Measurements from ENCODE around the gene GPS1. TPM values are rescaled to one million over a fixed set of nuclear protein-coding genes. Genes with fewer than 3 reads are reported as not detected.

Gene GPS1
- total RNA-seq, 1 experiment from 2014 or later, result 272 TPM

DNA sequence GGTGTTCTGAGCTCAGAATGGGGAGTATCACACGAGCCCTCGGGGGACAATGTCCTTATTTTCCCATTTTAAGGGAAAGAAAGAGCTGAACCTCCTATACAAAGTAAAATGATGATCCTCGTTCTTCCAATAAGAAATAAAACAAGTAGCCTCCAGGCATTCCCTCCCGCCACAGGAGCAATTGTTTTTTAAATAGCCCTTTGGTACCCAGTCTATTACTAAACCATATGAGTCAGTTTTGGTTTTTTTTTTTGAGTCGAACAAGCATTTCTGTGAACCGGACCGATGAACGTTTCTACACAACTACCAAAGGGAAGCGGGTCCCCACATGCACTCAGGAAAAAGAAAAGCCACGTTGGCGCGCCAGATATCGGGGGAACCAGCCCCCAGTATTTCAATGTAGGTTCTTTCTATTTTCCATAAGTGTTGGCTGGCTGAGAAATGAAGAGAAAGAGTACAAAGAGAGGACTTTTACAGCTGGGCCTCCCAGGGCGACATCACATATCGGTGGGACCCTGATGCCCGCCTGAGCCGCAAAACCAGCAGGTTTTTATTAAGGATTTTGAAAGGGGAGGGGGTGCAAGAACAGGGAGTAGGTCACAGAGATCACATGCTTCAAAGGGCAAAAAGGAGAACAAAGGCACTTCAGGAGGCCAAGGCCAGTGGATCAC is 10.4 kb upstream of the GPS1 start:
- no peak for DNase-seq (ENCODE audit: low read depth)

DNA sequence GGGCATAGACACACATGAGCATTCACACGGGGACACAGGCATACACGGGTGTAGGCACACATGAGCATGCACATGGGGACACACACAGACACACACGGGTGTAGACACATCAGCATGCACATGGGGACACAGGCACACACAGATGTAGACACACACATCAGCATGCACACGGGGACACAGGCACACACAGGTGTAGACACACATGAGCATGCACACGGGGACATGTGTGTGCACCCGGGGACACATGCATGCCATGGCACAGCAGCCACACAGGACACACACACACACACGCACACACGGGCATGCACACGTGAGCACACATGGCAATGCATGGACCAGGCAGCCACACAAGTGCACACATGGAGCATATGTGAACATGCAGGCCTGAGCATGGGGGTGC is 9.0 kb upstream of the GPS1 start:
- no peak for DNase-seq (ENCODE audit: low read depth)

- DNase-seq (ENCODE audit: low read depth), result no peak
Observed at GRCh38 chr17:82043507-82043906, 8.2 kb upstream of the GPS1 start.

- DNase-seq (ENCODE audit: low read depth), result no peak
Observed at GRCh38 chr17:82045936-82046484, 5.7 kb upstream of the GPS1 start.

GRCh38 chr17:82046903-82047302 is 4.8 kb upstream of the GPS1 start:
- DNase-seq (ENCODE audit: low read depth), result no peak

- DNase-seq (ENCODE audit: low read depth), result no peak
Observed at GRCh38 chr17:82047379-82047778, 4.3 kb upstream of the GPS1 start.

GRCh38 chr17:82047914-82048570 is 3.7 kb upstream of the GPS1 start:
- DNase-seq (ENCODE audit: low read depth), result no peak

DNA sequence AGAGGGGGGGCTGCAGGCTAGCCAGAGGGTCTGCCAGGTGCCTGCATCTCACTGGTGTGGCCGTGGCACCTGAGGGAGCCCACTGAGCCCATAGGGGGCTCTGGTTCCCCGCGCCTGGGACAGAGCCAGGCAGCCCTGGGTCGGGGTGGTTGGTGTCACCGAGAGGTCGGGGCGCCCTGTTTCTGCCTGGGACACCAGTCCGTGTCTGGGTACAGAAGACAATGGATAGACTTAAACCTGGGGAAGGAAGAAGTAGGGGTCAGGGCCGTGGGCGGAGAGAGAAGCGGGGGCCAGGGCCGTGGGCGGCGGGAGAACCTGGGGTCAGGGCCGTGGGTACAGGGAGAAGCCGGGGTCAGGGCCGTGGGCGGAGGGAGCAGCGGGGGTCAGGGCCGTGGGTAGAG is 3.1 kb upstream of the GPS1 start:
- no peak for DNase-seq (ENCODE audit: low read depth)

GRCh38 chr17:82049106-82049505 is 2.6 kb upstream of the GPS1 start:
- no peak for DNase-seq (ENCODE audit: low read depth)

DNA sequence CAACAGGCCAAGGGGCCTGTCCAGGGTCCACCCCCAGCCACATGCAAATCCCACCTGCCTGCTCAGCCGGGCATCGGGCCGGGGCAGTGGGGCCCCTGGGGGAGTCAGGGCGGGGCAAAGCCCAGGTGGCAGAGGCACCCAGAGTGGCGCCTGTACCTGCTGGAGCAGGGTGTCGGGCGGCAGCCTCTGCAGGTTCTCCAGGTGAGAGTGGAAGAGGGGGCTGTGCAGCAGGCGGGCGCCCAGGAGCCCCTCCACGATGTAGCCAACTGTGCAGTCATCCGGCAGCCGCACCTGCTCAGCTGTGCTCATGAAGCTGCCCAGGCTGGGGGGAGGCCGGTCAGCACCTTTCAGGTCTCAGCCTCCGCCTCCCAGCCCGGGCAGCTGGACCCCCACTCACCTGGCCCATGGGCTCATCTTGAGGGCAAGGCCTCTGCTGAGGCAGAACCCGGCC is 2.2 kb upstream of the GPS1 start:
- no peak for DNase-seq (ENCODE audit: low read depth)

- DNase-seq (ENCODE audit: low read depth), result no peak
Observed at GRCh38 chr17:82050152-82050760, 1.4 kb upstream of the GPS1 start.

GRCh38 chr17:82050761-82051641 is 697 bp upstream of the GPS1 start:
- DNase-seq (ENCODE audit: low read depth), result no peak

DNA sequence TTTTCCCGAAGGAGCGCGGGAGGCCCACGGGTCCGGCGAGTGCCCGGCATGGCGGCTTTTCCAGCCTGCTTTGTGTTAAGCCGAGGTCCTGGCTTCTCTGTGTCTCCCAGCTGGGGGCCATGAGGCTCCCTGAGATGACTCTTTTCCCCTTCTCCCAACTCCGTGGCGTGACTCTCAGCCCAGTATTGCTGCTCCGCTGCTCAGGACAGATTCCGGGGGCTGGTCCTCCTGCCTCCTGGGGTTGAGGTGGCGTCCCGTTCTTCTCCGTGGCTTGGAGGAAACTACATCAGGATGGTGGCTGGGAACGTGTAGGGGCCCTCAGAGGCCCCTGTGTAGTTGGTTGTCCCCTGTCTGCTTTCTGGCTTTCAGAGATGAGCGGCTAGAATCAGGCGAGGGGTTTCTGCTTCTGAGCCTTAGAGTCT is 951 bp downstream of the GPS1 start:
- DNase-seq (ENCODE audit: low read depth), result no peak

DNA sequence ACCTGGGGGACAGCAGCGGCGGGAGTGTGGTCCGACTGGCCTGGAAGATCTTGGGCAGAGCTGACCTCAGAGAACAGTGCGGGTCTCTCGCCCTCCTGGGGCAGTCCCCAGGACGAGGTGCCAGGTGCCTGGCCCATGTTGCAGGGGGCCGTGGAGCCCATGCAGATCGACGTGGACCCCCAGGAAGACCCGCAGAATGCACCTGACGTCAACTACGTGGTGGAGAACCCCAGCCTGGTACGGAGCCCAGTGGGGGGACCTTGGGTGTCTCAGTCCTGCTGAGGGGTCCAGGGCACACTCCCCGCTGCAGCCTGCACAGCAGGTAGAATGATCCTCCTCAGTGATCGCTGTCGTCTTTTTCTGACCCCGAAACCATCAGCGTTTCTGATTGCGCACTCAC is 1.4 kb downstream of the GPS1 start:
- DNase-seq (ENCODE audit: low read depth), result no peak

DNA sequence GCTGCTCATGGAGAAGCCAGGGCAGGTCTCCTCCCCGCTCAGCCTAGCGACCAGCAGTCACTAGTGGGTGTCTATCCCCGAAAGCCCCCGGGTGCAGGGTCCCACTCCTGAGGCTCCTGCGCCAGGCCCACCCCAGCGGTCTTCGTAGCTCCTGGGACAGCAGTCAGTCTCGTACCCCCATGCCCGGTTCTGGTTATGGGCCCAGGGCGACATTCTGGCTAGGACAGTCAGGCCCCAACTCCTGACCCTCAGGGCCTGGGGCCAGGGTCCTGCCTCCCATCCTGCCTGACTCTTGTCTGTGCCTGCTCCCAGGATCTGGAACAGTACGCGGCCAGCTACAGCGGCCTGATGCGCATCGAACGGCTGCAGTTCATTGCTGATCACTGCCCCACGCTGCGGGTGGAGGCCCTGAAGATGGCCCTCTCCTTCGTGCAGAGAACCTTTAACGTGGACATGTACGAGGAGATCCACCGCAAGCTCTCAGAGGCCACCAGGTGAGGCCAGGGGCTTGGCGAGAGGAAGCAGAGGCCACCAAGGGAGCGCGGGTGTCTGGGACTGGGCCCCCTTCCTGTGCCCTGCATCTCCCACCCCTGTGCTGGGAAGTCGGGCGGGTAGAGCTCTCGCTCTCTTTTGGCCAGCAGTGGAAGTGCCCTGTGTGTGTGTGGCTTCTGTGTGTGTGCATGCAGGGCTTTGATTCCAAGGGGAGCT is 2.0 kb downstream of the GPS1 start:
- DNase-seq (ENCODE audit: low read depth), result no peak

DNA sequence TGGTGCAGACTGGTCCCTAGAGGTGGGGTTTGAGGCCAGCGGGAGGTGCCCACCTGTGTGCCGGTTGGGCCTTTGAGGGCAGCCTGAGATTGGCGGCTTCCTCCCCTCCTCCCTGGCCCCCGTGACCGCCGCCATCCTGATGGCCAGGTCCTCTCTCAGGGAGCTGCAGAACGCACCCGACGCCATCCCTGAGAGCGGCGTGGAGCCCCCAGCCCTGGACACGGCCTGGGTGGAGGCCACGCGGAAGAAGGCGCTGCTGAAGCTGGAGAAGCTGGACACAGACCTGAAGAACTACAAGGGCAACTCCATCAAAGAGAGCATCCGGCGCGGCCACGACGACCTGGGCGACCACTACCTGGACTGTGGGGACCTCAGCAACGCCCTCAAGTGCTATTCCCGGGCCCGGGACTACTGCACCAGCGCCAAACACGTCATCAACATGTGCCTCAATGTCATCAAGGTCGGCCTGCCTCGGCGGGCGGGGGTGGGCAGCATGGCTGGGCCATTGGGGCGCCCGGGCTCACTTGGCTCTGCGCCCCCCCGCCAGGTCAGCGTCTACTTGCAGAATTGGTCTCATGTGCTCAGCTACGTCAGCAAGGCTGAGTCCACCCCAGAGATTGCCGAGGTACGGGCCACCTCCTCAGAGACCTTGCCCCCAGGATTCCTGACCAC is 2.8 kb downstream of the GPS1 start:
- DNase-seq (ENCODE audit: low read depth), result no peak

DNA sequence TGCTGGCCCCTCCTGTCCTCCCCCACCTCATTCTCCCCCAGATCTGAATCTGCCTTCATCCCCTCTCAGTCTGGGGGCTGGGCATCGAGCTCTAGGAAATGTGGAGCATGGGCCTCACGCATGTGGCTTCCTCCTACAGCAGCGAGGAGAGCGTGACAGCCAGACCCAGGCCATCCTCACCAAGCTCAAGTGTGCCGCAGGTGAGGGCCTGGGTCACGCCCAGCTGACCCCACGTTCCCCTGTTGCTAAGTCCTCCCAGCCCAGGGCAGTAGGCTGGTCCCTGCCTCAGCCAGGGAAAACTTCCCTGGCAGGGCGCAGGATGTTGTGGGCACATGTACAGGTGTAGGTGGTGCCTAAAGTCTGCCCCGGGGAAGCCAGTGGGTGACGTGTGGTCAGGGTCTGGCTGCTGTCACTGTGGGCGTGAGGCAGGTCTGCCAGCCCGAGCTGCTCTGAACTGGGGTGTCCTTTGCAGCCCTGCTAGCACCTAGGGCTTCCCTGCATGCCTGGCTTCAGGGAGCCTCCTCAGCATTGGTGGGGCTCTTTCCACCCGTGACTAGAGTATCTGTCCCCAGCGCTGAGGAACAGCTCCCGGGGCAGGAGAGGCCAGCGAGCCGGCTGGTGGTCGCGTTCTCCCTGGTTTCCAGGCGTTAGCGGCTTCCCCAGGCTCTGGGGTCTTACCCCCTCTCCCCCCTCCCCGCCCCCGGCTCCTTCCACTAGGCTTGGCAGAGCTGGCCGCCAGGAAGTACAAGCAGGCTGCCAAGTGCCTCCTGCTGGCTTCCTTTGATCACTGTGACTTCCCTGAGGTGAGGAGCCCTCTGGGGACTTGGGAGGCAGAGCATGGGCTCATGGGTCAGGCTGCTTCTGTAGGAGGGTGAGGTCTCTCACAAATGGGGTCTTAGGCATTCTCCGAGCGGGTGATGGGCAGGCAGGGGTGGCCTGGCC is 3.6 kb downstream of the GPS1 start:
- no peak for DNase-seq (ENCODE audit: low read depth)

- DNase-seq (ENCODE audit: low read depth), result no peak
Observed at GRCh38 chr17:82055965-82056728, 4.4 kb downstream of the GPS1 start.
